HT1080 (cell line): Measurements from ENCODE around the gene CENPK. TPM values are rescaled to one million over a fixed set of nuclear protein-coding genes. Genes with fewer than 3 reads are reported as not detected.
"Not testable (repeated sequence)": the region's sequence is repeated elsewhere in the genome, so short reads cannot be mapped to it uniquely, and the experiment has no call there.

Experiments
- DNase-seq: peaks from one replicate; pipeline ENCODE4 v3.0.0-alpha.2; 2015; ENCODE audit warnings: low read depth
- polyA plus RNA-seq, 2 experiments: library from polyadenylated mRNA; depleted of rRNA; stranded (reverse); fragments of >200 nt; gene quantifications; 2 replicates each; pipeline ENCODE4 v1.2.3, GENCODE V29; 2015
- total RNA-seq: library from RNA; depleted of rRNA; stranded (reverse); fragments of >200 nt; shearing (Covaris generic); gene quantifications from 2 replicates; pipeline ENCODE4 v1.2.3, GENCODE V29; 2014; rRNA removed

The CENPK gene
- total RNA-seq, result 35.3 and 41.3 TPM in 2 replicates
- polyA plus RNA-seq (2015; cell fraction: cytosol; rRNA removed), result 46.2 and 53.1 TPM in 2 replicates
- polyA plus RNA-seq (2015; cell fraction: nucleus; rRNA removed), result 76.3 and 82.8 TPM in 2 replicates

GRCh38 chr5:65562731-65563701 lies at the start of gene CENPK, which contains the start of gene PPWD1:
Gene CENPK, minus strand, starts transcription at chr5:65563168. Its CDS starts 8,261 bp downstream, at chr5:65554907.
Gene PPWD1, plus strand, starts transcription at chr5:65563296. Its CDS starts 15 bp downstream, at chr5:65563311.
- DNase-seq, result peak; percentile 96

GRCh38 chr5:65612298-65612907 lies 49.4 kb upstream of the CENPK start:
- DNase-seq, result no peak

DNA sequence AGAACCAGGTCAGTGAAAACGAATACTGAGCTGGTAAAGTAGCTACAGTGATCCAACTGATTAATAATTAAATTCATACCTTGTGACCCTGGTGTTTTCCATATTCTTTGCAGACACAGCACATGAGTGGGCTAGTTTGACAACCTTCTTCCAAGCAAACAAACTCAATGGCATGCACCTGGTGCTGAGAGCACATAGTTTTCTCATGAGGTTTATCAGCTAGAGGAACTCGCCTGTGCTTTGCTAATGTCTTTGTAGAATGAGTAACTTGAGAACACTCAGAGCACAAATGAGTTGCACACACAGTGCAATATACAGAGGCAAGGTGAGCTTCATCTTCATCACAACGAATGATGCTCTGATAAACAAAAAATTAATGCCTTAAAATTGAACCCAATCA lies 48.6 kb upstream of the CENPK start:
- DNase-seq, result no peak

DNA sequence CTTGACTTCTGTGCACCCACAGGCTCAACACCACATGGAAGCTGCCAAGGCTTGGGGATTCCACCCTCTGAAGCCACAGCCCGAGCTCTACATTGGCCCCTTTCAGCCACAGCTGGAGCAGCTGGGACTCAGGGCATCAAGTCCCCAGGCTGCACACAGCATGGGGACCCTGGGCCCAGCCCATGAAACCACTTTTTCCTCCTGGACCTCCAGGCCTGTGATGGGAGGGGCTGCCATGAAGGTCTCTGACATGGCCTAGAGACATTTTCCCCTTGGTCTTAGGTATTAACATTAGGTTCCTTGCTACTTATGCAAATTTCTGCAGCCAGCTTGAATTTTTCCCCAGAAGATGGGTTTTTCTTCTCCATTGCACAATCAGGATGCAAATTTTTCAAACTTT lies 38.8 kb upstream of the CENPK start:
- not testable (repeated sequence) for DNase-seq

DNA sequence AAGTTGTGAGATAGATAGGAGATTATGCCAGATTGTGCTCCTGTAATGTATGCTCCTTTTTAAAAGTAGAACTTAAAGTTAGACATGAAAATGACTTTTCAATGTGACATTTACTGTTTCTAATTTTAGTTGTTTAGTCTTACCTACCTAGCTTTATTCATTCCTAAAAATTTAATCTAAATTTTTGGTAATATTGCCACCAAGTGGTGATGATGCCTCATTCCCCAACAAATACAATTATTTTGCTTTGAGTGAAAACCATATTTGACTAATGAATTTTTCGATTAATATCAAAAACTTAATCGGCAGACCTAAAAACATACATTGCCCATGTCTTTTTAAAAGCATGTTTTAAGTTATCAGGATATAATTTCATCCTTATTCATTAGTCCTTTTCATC lies 25.7 kb upstream of the CENPK start:
- no peak for DNase-seq

GRCh38 chr5:65577141-65577540 lies 14.2 kb upstream of the CENPK start:
- DNase-seq, result no peak

GRCh38 chr5:65570598-65571226 lies 7.7 kb upstream of the CENPK start:
- DNase-seq, result no peak

DNA sequence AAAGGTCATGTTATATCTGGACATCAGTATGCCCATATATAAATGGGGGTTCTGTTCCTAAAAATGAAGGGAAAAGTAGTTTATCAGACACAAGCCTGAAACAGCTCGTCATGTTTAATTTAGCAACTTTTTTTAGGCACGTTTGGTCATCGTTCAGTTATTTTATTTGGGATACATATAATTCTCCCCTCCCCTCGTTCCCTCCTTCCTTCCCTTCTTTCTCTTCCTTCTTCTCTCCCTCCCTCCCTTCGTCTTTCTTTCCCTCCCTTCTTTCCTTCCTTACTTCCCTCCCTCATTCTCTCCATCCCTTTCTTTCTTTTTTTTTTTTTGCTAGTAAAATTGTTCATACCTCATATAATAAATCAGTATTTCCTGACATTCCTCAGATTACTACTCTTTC lies 3.5 kb upstream of the CENPK start:
- DNase-seq, result no peak

GRCh38 chr5:65563777-65564176 lies 809 bp upstream of the CENPK start:
- DNase-seq, result no peak

DNA sequence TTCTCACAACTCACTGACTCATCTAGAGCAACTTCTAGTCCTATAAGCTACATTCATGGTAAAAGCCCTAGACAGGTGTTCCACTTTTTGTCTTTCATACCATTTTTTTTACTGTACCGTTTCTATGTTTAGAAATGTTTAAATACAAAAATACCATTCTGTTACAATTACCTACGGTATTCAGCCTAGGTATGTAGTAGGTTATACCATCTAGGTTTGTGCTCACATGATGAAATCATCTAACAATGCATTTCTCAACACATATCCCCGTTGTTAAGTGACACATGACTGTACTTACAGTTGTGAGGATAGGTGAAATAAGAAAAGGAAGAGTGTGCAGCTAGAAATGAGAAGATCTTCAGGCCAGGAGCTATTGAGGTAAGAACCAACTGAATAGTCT lies 6.2 kb downstream of the CENPK start:
- DNase-seq, result no peak

GRCh38 chr5:65556181-65556580 lies 6.8 kb downstream of the CENPK start:
- no peak for DNase-seq

DNA sequence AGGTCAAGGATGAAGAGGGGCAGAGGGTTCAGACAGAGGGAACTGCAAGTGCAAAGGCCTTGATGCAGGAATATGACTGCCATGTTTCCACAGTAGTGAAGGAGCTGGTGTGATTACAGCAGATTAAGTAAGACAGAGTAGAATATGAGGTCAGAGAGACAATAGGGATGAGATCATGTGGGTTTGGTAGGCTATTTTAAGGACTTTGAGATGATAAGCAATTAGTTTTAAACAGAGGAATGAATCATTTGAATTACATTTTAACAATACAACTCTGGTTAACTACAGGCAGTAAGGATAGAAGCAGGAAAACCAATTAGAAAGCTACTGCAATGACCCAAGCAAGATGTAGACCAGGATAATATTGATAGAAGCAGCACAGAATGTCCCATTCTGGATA lies 7.7 kb downstream of the CENPK start:
- DNase-seq, result no peak

DNA sequence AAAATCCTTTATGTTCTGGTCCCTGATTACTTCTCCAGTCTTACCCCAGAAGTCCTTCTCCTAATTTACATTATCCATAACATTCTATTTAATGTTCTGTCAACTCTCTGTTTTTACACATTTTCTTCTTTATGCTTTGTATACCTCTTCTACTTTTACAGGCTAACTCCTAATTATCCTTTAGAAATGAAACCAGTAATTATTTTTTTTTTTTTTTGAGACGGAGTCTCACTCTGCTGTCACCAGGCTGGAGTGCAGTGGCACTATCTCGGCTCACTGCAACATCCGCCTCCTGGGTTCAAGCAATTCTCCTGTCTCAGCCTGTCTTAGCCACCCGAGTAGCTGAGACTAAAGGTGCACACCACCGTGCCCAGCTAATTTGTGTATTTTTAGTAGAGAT lies 9.0 kb downstream of the CENPK start:
- DNase-seq, result no peak

GRCh38 chr5:65548281-65548680 lies 14.7 kb downstream of the CENPK start:
- DNase-seq, result no peak

DNA sequence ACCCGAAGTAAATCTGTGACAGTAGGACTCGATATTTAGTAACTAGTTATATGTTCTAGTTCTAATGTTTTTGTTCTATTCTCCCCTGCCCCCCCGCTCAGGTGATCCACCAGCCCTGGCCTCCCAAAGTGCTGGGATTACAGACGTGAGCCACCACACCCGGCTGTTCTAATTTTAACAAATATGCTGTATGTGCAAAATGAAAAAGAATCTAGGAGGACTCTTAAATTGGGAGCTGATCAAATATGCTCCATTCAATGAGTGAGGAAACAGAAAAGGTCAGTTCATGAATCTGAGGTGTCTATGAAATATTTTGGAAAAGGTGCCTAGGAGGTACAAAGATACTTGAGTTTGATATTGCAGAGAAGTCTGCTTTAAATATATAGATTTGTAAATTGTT lies 16.8 kb downstream of the CENPK start:
- DNase-seq, result no peak

GRCh38 chr5:65544473-65544872 lies 18.5 kb downstream of the CENPK start:
- DNase-seq, result no peak

GRCh38 chr5:65539827-65540226 lies 23.1 kb downstream of the CENPK start:
- peak; percentile 6 for DNase-seq

- DNase-seq, result peak; percentile 23
Measured at GRCh38 chr5:65535529-65535987, 27.4 kb downstream of the CENPK start.

GRCh38 chr5:65530904-65531303 lies 32.1 kb downstream of the CENPK start:
- DNase-seq, result no peak

- DNase-seq, result no peak
Measured at GRCh38 chr5:65525726-65526125, 37.2 kb downstream of the CENPK start.

DNA sequence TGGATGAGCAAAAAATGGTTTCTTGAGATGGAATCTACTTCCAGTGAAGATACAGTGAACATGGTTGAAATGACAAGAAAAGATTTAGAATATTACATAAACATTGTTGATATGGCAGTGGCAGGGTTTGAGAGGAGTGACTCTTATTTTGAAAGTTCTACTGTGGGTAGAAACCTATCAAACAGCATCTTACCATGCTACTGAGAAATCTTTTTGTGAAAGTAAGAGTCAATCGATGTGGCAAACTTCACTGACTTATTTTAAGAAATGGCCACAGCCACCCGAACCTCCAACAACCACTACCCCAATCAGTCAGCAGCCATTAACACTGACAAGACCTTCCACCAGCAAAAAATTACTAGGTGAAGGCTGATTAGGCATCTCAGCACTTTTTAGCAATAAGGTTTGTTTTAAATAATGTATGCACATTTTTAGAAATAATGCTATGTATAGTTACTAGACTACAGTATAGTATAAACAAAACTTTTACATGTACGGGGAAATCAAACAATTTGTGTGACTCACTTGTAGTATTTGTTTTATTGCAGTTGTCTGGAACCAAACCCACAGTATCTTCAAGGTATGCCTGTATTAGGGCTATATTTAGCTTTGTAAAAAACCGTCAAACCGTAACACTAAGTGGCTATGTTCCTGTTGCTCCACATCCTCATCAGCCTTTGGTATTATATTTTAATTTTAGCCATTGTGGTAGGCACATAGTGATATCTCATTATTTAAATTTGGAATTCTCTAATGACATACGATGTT lies 50.6 kb downstream of the CENPK start:
- no peak for DNase-seq
